HG03342 (cell line): ENCODE measurements around the gene BDH2.

Experiments
- ATAC-seq: cut with Tn5 transposase; IDR thresholded peaks from one replicate; pipeline ENCODE4 v1.9.1; 2021; ENCODE audit warnings: mild to moderate bottlenecking, moderate library complexity; ENCODE audit not compliant: unreplicated experiment

BDH2 gene

GRCh38 chr4:103085555-103086196, 14.0 kb downstream of the BDH2 start:
- no peak for ATAC-seq

- ATAC-seq, result no peak
Measured at GRCh38 chr4:103079621-103080020, 20.0 kb downstream of the BDH2 start.

DNA sequence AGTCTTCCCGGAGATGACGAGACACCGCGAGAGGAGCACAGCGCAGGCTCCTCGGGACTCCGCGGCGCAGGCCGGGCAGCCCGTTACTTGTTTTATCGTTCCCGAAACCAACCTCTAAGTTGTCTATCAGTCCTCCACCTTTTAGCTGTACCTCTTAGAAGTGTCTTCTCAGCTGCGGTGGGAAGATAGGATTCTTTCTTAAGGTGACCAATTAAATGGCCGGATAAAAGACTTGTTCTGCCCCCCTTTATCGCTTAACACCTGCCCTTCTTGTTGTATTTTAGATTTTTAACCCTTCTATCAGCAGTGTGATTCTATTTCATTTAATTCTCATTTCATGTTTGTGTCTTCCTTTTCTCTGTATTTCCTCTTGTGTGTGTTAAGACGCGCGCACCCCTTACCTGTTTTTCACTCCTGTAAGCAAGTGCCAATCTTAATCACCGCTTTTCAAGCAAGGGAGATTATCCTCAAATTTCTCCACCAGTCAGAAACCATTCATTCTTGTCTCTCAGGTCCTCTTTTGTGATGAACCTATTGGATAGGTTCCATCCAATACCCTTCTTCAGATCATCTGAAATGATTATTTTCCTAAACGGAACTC, 22.8 kb downstream of the BDH2 start, which contains the start of gene SLC9B2:
Gene SLC9B2 (minus strand): TSS at position 15 of the 601 bp plus-strand sequence. CDS start 9,211 bp downstream, outside the sequence.
- ATAC-seq, result peak; percentile 36

- peak; percentile 58 for ATAC-seq
Measured at GRCh38 chr4:103075894-103076746, 23.5 kb downstream of the BDH2 start.

- ATAC-seq, result peak; percentile 1
Measured at GRCh38 chr4:103075435-103075893, 24.2 kb downstream of the BDH2 start.

DNA sequence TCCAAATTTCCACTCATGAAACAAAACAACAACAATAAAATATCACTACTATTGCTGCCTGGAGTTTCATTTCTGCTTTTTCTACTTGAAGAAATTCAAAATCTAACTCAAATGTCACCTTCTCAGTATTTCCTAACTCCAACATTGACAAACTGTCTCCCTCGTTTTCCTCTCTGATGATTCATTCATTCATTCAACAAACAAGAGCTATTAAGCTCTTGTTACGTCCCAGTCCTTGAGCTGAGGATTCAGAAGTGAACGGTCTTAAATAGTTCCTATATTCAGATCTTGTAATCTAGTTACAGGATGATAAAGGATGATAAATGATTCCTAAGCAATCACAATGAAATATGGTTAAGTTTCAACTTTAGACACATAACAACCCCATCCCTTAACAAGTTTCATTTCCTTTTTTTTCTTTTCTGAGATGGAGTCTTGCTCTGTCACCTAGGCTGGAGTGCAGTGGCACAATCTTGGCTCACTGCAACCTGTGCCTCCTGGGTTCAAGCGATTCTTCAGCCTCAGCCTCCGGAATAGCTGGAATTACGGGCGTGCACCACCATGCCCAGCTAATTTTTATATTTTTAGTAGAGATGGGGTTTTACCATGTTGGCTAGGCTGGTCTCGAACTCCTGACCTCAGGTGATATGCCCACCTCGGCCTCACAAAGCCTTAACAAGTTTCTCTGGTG, 24.7 kb downstream of the BDH2 start:
- ATAC-seq, result peak; percentile 34

DNA sequence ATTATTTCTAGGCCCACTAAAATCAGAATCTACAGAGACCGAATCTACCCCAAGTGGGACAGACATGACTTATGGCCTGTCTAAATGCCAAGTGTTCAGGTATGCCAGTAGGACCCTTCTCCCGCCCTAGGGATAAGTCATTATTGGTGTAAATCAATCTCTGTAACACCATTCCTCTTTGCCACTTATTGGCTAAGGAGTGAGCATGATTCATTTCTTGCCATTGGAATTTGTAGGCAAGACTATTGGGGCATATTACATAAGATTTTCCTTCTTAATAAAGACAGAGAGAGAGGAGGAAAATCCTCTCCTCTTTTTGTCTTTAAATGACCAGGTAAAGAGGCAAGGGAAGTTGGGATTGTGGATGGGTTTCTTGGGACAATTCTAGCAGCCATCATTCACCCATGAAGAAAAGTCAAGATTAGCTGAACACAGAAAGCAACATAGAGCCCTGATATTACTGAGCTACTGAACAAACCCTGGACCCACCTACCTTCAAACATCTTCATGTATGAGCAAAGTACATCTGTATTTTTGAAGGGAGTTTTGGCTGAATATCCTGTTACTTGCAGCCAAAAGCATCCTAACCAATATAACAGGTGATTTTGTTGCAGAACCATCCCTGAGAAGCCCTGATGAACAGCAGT, 25.7 kb downstream of the BDH2 start:
- no peak for ATAC-seq

DNA sequence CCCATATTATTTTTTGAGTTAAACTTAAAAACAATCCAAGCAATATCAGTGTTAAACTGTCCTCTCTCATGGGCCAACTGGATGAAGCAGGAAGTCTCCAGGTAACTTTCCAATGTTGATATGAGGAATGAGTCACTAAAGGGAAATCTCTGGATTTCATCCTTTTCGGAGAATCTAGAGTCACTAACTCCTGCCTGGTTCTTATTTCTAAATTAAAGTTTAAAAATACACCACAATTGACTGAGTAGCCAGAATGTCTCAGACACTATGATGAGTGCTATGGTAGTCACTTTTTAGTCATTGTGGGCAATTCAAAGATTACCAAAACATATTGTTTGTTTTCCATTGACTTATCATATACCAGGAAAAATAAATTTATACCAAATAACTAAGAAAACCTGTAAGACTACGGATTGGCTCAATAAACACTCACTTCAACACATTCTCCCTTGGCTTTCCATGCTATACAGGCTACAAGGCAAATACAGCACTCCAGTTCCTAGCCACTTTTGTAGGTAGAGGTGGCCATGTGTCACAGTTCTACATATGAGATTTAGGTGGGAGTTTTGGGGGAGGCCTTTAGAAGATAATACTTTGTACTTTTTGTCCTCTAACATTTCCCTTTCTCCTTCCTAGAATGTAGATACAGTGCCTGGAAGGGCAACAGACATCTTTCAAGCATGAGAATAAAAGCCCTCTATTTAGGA, 31.6 kb downstream of the BDH2 start:
- no peak for ATAC-seq

DNA sequence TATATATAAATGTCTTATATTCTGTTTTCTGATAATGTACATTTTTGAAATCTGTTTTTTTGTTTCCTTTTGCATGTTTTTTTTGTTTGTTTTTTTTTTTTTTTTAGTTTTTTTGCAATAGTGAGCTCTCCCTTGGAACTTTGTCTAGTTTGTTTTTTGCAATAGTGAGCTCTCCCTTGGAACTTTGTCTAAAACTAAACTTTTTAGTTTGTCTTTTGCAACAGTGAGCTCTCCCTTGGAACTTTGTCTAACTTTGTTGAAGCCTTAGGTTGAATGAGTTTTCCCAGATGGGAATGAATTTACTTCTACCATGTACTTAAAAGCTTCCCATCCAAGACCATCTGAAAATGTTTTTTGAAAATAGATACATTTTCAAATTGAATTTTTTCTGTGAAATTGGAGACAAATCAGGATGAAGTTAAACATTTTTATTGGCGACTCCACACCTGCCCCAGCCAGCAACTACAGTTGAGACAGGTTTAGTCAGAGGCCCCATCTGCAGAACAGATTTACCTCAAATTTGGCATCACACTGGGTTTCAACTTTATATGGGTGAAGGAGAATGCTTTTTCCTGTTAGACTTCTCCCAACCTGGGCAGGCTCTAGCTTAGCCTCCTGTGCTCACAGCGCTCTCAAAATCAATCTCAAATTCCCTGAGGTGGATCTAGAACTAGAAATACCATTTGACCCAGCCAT, 39.0 kb downstream of the BDH2 start:
- ATAC-seq, result no peak

DNA sequence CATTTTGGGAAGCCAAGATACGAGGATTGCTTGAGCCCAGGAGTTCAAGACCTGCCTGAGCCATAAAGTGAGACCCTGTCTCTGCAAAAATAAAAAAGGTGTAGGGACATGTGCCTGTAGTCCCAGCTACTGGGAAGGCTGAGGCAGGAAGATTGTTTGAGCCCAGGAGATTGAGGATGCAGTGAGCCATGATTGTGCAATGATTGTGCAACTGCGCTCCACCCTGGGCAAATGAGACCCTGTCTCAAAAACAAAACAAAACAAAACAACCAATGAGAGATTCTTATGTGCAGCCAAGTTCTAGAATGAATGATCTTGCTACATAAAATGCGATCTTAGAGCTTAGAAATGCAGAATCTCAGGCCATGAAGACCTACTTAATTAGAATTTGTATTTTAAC, 45.6 kb downstream of the BDH2 start:
- no peak for ATAC-seq

- no peak for ATAC-seq
Measured at GRCh38 chr4:103052779-103053178, 46.9 kb downstream of the BDH2 start.

DNA sequence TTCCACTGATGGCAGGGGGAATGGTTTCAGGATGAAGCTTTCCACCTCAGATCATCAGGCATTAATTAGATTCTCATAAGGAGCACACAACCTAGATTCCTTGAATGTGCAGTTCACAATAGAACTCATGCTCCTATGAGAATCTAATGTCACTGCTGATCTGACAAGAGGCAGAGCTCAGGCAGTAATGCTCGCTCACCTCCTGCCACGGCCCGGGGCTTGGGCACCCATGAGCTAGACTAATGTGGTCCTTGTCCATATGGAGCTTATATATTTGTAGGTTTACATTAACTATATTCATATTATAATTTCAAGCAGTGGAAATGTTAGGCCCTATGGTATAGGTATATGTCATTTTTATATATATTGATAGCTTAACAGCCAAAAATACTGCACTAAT, 47.5 kb downstream of the BDH2 start:
- ATAC-seq, result no peak

GRCh38 chr4:103050736-103051436, 48.7 kb downstream of the BDH2 start:
- ATAC-seq, result no peak

DNA sequence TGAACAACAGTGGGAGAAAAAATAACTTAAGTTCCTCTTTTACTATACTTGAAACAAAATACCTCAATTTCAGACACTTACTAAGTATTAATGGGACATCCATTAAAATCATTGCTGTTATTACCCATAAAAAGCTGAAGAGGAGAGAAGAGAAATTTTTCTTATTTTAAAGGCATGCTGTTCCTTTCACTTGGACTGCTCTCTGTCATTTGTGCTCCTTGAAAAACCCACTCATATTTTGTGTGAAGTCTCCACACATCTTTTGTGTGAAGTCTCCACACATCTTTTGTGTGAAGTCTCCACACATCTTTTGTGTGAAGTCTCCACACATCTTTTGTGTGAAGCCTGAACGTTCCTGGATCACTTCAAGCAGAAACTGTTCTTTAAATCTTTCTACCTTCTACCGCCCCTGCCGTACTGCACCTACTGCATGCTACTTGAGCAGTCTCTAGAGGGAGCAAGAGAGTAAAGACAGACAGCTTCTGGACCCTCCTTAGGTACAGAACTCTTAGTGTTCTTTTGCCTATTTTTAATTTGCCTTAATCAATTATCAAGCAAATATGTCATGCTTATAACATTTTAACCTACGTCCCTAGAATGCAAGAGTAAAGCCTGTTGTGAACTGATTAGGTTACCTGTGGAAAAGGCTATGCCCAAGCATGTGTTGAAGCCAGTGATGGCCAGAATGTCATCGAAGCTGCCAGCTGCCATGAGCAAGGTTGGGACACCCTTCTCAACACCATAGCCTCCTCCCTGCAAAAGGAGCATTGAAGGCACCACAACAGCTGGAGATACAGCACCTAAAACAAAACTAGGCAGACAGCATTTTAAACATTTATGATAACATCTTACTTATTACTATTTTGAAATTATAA, 53.0 kb downstream of the BDH2 start:
- ATAC-seq, result peak; percentile 96

DNA sequence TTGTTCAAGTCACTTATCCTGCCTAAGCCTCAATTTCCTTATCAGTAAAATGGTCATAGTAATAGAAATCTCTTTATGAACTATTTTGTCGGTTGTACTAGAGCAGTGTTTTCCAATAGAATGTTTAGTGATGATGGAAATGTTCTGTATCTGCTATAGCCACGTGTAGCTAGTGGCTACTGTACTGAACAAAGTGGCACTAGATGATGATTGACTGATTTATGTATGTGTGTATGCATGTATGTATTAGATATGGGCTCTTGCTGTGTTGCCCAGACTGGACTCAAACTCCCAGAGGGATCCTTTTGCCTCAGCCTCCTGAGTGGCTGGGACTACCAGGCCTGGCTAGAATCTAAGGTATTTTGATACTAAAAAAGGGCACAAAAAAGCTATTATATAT, 55.5 kb downstream of the BDH2 start:
- ATAC-seq, result no peak

- ATAC-seq, result no peak
Measured at GRCh38 chr4:103036169-103036568, 63.5 kb downstream of the BDH2 start.

GRCh38 chr4:103032574-103032973, 67.1 kb downstream of the BDH2 start:
- peak; percentile 71 for ATAC-seq

- ATAC-seq, result no peak
Measured at GRCh38 chr4:103030791-103031190, 68.8 kb downstream of the BDH2 start.
